ENCODE data around the gene SLC12A7.

DNA sequence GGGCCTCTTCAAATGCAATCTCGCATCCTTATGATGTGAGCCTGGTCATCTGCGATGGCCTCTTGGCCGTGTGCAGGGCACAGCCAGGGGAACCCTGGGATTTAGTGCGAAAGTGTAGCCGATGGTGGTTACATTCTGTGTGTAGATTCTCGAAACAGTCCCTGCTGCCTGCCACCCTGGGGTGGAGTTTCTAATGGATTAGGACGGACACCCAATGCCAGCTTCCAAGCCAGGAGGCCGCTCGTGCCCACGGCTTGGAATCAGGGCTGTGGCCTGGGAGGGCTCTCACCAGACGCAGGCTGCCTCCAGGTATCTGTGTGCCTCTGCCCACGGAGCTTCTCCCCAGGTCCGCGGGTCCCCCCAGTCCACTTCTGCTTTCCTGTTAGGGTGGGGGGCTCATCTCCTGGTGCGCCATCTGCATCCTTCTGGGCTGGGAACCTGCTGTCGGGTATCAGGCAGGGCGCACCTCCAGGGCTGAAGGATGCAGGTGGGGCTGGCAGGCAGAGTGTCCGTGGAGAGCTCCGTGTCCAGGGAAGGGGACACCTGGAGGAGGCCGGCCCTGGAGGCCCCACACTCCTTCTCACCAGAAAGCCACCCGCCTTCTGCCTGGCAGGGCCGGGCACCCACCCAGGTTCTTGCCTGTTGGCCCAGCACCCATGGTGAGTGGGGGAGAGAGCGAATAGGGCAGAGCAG is 3.4 kb upstream of the SLC12A7 start:
- TF ChIP-seq, protein P1, sequence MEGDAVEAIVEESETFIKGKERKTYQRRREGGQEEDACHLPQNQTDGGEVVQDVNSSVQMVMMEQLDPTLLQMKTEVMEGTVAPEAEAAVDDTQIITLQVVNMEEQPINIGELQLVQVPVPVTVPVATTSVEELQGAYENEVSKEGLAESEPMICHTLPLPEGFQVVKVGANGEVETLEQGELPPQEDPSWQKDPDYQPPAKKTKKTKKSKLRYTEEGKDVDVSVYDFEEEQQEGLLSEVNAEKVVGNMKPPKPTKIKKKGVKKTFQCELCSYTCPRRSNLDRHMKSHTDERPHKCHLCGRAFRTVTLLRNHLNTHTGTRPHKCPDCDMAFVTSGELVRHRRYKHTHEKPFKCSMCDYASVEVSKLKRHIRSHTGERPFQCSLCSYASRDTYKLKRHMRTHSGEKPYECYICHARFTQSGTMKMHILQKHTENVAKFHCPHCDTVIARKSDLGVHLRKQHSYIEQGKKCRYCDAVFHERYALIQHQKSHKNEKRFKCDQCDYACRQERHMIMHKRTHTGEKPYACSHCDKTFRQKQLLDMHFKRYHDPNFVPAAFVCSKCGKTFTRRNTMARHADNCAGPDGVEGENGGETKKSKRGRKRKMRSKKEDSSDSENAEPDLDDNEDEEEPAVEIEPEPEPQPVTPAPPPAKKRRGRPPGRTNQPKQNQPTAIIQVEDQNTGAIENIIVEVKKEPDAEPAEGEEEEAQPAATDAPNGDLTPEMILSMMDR (conservative IDR thresholded peaks at IDR 0.05; ENCODE audit: low read length), result no peak
- no peak for TF ChIP-seq EZH2phosphoT487 (IDR thresholded peaks at IDR 0.05; ENCODE audit: borderline replicate concordance, low read depth, low read length)
